Medulla oblongata (tissue), 1 donor: ENCODE results near the gene ARHGAP27.
A peak's percentile ranks its signal among the peaks of the same experiment; 100 is the strongest.

Experiments used
- DNase-seq: peaks from one replicate; pipeline ENCODE4 v3.0.0-alpha.2; 2015; ENCODE audit errors: extremely low spot score

ARHGAP27 gene

DNA sequence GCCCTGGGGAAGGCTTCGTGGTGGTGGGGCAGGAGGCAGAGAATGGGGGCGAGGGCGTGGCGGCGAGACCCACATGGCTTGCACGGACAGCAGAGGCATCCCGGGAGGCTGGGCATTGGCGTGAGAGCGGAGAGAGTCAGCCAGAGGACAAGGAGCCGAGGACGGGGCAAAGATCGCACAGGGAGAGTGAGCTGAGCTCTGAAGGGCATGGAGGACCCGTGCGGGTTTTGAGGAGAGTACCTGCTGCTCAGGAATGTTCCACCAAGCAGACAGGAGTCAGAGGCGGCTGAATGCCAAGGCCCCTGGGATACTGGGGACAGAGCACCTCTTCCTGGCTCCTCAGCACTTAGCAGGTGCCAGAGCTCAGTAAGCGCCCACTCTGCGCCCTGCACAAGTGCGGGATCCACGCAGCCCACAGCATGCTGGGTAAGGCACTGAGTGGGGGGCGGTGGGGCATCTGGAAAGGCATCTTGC, 47.8 kb downstream of the ARHGAP27 start:
- DNase-seq: no peak

DNA sequence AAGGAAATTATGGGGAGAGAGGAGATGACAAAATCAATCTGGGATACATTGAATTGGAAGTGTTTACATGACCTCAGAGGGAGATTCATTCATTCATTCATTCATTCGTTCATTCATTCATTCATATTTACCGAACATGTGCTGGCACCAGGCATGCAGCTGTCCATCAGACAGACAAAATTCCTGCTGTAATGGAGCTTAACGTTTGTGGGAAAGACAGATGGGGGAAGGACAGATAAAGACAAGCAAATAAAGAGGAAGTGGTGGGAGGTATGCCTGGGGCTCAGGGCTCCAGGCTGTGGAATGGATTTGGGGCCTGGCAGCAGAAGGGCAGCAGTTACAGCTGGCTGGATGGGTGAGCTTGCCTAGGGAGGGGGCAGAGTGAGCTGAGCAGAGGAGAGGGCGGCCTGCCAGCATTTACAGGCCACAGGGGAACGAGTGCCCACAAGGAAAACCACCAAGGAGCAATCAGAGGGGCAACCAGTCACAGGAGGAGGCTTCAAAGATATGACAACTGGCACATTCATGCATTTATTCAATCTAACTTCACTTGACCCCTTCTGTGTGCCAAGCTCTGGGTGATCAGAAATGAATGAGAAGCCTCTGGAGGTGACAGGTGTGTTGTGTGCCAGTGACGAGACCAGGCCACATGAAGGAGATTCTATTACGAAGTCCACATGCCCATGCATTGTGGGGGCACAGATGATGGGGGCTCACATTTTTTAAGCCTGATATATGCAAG, 48.5 kb downstream of the ARHGAP27 start:
- DNase-seq: no peak

DNA sequence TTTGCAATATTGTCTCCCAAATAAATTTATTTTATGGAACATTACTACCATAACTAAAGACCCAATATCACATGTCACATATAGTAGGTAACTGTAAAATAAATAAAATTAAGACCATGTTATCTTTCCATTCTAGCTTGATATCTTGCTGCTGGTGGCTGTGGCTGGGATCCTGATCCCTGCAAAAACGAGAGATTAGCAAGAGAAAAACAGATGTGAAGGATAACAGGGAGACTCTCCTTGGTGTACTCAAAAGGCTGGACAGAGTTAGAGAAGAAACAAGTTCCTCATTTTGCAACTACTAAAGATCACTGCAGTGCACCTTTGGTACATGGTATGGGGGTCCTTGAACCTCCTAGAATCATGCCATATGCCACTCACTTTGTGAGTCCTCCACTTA, 49.7 kb downstream of the ARHGAP27 start:
- no peak for DNase-seq

DNA sequence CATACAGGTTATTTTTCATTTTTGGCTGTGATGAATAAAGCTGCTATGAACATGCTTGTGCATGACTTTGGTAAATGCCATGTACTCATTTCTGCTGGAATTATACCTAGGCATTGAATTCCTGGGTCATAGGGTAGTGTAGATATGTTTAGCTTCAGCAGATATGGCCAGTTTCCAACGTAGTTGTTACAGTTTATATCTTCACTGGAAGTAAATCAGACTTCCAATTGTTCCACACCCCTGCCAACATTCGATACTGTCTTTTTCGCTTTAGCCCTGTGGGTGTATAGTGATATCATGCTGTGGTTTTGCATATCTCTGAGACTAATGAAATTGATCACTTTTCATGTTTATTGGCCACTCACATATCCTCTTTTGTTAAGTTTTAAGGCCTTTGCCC, 50.4 kb downstream of the ARHGAP27 start:
- no peak for DNase-seq

DNA sequence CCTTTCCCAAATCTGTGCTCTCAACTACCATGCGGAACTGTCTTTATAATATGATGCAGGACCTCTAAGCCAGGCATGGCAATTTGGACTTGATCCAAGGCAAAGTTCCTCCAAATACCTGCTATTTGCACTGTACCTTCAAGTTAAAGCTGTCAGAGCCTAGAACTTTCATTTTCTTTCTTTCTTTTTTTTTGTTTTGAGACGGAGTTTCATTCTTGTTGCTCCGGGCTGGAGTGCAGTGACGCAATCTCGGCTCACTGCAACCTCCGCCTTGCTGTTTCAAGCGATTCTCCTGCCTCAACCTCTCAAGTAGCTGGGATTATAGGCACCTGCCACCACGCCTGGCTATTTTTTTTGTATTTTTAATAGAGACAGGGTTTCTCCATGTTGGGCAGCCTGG, 51.7 kb downstream of the ARHGAP27 start:
- no peak for DNase-seq

DNA sequence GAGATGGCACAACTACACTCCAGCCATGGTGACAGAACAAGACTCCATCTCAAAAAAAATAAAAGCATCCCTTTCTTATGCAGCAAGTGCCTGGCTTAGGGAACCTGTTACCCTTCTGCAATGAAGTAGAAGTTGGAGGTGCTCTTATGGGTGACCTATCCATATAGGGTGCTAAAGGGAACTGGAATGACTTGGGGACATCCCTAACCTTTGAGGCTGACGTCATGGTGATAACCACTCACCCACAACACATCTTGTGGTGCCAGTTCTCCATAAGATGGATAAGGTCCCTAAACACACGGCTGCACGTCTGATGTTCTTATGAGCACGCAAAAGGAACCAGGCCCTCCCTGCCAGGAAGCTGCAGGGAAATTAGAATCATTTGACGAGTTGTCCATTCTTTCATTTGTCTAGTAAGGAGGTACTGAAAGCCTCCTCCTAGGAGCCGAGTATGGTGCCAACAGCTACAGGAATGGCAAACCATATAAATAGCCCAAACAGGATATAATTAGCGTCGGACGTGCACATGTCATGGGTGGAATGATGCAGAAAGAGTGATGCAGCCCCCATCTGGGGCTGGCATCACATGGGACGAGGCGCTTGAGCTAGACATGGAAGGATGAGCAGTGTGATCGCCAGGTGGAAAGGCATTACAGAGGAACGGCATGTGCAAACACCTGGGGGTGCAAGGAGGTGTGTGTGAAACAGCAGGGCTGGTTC, 52.5 kb downstream of the ARHGAP27 start:
- DNase-seq: no peak

DNA sequence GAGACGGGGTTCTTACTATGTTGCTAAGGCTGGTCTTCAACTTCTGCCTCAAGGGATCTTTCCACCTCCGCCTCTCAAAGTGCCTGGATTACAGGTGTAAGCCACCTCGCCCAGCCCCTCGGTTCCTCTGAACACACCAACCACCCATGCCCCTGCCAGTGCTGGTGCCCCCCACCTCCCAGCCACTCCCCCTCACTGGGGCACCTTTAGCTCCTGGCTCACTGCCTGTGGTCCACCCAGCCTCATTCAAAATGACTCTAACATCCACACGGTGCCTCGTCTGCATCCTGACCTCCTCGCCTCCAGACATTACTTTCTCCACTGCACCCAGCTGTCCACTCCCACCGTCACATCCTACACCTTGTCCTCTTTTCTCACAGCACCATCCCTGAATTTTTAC, 55.3 kb downstream of the ARHGAP27 start:
- no peak for DNase-seq

DNA sequence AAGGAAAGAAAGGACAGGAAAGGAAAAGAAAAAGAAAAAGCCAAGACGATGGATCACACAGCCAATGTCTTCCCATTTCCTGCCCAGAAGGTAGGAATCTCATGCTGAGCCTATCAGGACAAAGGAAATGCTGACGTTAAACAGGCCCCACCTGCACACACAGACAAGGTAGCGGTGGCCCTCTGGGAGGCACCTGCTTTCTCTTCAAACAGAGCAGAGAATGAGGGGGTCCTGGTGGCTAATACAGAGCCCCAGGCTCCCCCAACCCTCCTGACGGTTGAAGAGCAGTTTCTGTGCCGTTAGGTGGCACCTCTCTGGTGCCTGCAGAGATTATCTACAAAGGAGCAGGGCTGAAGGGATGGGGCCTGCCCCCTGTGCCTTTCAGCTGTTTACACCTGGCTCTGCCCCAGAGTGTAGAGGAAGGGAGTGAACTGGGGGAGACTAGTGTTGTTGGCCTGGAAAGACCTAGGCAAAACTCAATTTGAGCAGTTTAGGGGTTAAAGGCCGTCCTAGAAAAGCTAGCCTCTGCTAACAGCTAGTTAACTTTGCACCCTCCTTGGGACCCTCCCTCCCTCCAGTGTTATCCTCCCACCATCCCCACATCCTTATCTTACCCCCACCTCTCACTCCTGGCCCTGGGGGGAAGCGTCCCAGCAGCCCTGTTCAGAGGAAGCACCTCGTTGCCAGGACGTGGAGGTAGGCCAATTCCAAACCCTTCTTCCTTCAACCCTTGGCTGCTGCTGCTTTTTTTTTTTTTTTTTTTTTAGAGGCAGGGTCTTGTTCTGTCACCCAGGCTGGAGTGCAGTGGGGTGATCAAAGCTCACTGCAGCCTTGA, 56.3 kb downstream of the ARHGAP27 start:
- DNase-seq: no peak

DNA sequence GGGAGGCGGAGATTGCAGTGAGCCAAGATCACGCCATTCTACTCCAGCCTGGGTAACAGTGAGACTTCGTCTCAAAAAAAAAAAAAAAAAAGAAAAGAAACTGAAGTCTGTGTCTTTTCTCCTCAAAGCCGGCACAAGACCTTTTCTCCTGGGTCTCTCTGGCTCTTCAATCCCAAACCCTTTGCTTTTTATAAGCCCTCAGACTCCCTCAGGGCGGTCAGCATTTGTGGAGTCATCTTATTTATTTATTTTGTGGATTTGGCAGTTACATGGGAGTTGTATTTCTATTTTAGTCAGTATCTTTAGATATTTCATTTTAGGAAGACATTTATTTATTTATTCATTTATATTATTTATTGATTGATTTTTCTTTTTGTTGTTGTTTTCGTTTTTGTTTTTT, 58.2 kb downstream of the ARHGAP27 start:
- no peak for DNase-seq

DNA sequence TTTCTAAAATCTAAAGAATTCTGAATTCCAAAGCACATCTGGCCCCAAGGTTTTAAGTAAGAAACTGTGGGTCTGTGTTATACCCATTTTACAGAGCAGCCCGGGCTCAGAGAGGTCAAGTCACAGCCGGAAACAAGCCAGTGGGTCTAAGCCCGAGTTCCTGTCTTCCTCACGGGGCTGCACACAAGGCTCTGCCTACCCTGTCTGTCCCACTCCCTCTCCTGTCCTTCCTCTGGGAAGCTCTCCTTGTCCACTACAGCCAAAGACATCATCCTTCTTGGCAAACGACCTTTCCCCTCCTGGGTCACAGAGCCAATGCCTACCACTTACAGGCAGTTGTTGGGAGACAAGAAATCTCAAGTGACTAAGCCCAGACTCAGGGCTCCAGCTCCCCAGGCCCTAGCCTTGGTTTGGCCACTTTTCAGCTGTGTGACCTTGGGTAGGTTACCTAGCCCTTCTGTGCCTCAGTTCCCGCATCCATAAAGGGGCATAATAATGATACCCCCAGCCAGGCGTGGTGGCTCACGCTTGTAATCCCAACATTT, 60.3 kb downstream of the ARHGAP27 start:
- no peak for DNase-seq

DNA sequence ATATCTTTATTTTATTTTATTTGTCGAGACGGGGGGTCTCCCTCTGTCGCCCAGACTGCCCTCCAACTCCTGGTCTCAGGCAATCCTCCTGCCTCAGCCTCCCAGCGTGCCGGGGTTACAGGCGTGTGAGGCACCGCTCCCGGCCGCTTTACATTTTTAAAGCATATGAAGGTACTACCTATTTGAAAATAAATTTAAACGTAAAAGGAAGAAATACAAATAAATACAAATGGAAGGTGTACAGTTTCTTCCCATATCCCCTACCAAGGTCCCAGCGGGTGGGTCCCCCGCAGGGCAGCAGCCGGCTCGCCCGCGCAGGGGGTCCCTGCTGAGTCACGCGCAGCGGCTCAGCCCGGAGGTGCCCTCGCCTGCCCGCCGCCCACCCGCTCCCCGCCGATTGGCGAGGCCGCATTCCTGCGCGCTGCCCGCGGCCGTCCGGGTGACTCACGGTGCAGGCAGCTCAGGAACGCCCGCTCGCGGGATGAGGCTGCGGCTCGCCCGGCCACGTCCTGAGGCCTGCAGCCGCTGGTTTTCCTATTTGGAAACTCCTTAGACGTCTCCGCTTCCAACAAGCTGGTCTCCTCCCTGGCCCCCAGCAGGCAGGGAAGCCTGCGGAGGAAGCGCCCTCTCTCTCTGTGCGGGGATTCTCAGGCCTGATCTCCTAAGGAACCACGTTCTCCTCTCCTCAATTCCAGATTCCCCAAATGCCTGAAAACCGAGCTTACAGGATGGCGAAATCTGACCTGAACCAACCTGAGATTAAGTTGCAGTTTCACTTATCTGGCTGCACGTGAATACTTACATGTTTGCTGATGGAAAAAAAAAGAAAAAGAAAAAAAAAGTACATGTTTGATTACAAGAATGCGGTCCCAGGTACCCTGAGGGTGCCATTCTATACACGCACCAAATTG, 61.0 kb downstream of the ARHGAP27 start:
- DNase-seq: peak; percentile 43

DNA sequence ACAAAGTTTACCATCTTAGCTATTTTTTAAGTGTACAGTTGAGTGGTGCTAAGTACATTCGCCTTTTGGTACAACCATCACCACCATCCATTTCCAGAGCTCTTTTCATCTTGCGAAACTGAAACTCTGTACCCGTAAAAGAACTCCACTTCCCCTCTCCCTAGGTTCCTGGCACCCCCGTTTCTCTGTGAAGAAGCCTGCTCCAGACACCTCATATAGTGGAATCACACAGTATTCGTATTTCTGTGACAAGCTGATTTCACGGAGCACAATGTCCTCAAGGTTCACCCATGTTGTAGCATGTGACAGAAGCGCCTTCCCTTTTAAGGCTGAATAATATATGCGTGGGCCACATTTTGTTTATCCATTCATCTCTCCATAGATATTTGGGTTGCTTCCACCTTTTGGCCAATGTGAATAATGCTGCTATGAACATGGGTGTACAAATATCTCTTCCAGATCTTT, 61.7 kb downstream of the ARHGAP27 start:
- peak; percentile 18 for DNase-seq

DNA sequence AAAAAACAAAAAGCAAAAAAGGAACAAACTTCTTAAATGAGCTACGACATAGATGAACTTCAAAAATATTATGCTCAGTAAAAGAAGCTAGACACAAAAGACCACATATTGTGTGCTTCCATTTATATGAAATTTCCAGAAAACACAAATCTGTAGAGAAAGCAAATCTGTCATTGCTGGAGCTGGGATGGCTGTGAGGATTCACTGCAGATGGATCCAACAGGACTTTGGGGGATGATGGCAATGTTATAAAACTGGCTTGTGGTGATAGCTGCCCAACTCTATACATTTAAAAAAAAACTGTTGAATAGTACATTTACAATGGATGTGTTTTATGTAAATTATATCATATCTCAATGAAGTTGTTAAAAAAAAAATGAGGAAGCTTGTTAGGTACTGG, 63.2 kb downstream of the ARHGAP27 start:
- no peak for DNase-seq

DNA sequence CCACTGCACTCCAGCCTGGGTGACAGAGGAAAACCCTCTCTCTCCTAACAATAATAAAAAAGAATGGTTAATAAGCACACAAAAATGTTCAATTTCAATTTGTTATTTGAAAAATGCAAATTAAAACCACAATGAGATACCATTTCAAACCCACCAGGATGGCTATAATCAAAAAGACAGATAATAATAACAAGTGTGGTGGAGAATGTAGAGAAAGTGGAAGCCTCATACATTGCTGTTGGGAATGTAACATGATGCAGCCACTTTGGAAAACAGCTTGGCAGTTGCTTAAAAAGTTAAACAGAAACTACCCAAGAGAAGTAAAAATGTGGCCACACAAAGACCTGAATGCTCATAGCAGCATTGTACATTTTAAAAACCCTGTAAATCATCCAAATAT, 64.0 kb downstream of the ARHGAP27 start:
- DNase-seq: no peak

DNA sequence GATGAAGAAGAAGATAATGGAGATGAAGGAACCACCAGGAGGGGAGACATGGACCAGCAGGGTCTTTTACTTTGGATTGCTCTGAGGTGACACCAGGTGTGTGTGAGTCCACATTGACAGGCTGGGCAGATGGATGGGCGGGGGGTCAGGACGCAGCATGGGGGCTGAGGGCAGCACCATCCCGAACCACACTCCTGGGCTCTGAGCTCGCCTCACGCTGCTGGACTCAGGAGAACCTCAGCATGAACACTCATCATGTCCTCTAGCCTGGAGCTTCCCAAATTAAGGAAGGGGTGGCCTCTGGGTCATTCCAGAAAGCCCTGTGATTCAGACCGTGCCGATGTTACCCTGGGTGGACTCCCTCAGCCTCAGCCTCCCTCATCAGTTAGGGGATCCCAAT, 65.5 kb downstream of the ARHGAP27 start:
- no peak for DNase-seq

DNA sequence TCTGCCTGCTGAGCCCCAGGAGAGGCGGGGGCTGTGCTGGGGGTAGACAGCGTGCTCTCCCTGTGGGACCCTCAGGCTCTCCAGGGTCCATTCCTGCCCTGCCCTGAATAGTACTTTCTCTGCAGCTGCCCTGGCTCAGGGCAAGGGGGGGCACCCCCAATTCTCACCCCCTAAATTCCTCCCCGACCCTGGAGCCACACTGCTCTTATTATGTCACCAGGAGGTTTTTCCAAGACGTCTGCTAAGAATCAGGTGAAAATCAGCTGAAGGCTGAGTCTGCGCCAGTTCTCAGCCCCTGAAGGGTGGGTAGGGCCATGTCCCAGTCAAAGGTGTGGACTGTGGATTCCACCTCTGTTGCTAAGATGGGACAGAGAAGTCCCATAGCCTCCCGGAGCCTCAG, 66.0 kb downstream of the ARHGAP27 start:
- no peak for DNase-seq

DNA sequence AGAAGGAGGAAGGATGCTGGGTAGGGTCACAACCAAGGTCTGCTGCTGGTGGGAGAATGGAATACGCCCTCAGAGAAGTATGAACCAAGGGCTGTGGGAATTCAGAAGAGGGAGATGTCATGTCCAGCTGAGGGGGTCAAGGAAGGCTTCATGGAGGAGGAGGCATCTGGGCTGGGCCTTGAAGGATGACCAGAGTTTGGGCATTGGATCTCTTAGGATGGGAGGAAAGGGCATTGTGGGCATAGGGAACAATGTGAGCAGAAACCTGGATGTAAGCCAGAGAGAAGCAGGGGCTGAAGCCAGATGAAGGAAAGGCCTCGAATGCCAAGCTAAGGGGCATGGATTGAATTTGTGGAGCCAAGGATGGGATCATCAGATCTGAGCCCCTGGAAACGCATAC, 66.6 kb downstream of the ARHGAP27 start:
- DNase-seq: no peak

DNA sequence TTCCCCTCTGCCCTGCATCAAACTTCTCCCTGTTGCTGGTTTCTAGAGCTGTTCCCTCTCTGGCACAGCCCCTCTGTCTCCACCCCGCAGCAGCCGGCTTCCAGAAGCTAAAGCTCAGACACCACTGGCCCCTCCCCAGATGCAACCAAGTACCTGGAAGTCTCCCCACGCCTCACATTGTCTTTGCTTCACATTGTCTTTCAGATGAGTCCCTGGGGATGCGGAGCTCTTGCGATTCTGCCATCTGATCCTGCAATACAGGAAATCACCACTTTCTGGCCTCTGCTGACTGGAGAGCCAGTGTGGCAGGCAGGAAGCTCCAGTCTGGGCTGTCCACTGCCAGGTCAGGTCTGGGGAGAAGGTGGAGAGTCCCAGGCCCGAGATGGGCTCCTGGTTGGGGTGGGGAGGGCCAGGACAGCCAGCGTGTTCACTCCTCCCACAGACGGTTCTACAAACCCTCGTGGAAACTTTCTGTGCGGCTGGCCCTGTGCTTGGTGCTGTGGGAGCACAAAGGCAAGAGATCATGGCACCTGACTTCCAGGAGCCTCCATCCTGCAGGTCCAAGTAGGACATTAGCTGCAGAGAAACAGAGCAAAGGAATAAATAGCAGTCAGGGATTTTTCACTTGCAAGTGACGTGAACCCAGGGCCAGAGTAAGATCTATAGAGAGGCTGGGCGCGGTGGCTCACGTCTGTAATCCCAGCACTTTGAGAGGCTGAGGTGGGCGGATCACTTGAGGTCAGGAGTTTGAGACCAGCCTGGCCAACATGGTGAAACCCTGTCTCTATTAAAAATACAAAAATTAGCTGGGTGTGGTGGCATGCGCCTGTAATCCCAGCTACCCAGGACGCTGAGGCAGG, 67.9 kb downstream of the ARHGAP27 start:
- DNase-seq: no peak

DNA sequence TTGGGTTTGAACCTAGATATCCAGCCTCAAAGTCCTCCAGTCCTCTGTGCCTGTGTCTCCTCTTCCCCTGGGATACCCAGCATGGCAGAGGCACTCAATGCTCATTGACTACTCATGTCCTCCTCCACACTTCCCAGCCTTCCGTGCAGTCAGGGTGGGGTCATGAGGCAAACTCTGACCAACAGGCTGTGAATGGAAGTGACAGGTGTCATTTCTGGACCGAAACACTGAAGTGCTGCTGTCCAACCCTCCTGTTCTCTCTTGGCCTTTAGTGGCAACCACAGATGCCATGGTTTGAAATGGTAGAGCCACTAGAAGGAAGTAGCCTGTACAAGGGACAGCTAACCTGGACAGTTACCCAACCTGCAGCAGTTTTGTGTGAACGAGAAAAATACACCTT, 69.2 kb downstream of the ARHGAP27 start:
- DNase-seq: no peak

DNA sequence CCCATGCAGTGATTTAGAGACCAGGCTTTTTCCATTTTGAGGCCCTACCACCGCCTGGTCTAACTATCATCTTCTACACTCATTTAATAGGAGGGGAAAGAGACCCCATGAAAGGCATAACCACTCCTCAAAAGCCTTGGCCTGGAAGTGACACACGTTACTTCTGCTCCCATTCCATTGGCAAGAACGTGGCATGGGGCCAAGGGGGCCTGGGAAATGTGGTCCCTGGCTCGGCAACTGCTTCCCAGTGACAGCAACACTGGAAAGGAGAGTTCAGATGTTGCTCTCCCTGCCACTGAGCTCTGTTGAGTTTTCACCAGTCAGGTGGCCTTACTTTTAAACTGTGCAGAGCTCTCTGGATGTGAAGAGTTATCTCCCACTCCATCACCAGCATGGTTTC, 70.7 kb downstream of the ARHGAP27 start:
- no peak for DNase-seq
